ENCODE results near the gene DNAJC15.
"Not testable (repeated sequence)": the region's sequence is repeated elsewhere in the genome, so short reads cannot be mapped to it uniquely, and the experiment has no call there.

DNAJC15 gene

GRCh38 chr13:43023289-43023963 is at the start of gene DNAJC15:
Gene DNAJC15 (plus strand): TSS chr13:43023586. CDS start chr13:43023627, 41 bp downstream.
- peak; percentile 93 for DNase-seq

GRCh38 chr13:42976066-42976465 is 47.3 kb upstream of the DNAJC15 start:
- DNase-seq, result no peak

GRCh38 chr13:42977219-42977659 is 46.1 kb upstream of the DNAJC15 start:
- no peak for DNase-seq

- no peak for DNase-seq
Measured at GRCh38 chr13:42981317-42981716, 42.1 kb upstream of the DNAJC15 start.

- no peak for DNase-seq
Measured at GRCh38 chr13:42981853-42982252, 41.5 kb upstream of the DNAJC15 start.

GRCh38 chr13:42984026-42984425 is 39.4 kb upstream of the DNAJC15 start:
- no peak for DNase-seq

GRCh38 chr13:42984691-42985090 is 38.7 kb upstream of the DNAJC15 start:
- no peak for DNase-seq

GRCh38 chr13:42985312-42986175 is 37.8 kb upstream of the DNAJC15 start:
- DNase-seq, result no peak

- no peak for DNase-seq
Measured at GRCh38 chr13:42986176-42986574, 37.2 kb upstream of the DNAJC15 start.

GRCh38 chr13:42990291-42991232 is 32.8 kb upstream of the DNAJC15 start:
- no peak for DNase-seq

GRCh38 chr13:42991233-42991897 is 32.0 kb upstream of the DNAJC15 start:
- DNase-seq, result not testable (repeated sequence)

- peak; percentile 77 for DNase-seq
Measured at GRCh38 chr13:42991898-42992763, 31.3 kb upstream of the DNAJC15 start, which contains the start of gene EPSTI1. Gene EPSTI1 (minus strand): TSS chr13:42992241. CDS start chr13:42992165, 76 bp downstream.

- DNase-seq, result no peak
Measured at GRCh38 chr13:42992764-42993122, 30.6 kb upstream of the DNAJC15 start.

GRCh38 chr13:42994878-42995277 is 28.5 kb upstream of the DNAJC15 start:
- DNase-seq, result no peak

- DNase-seq, result no peak
Measured at GRCh38 chr13:42996584-42996983, 26.8 kb upstream of the DNAJC15 start.

- DNase-seq, result no peak
Measured at GRCh38 chr13:42997381-42997780, 26.0 kb upstream of the DNAJC15 start.

GRCh38 chr13:42999491-42999890 is 23.9 kb upstream of the DNAJC15 start:
- no peak for DNase-seq

GRCh38 chr13:43000676-43001075 is 22.7 kb upstream of the DNAJC15 start:
- DNase-seq, result no peak

- DNase-seq, result no peak
Measured at GRCh38 chr13:43002021-43002420, 21.4 kb upstream of the DNAJC15 start.

GRCh38 chr13:43003010-43003409 is 20.4 kb upstream of the DNAJC15 start:
- no peak for DNase-seq

GRCh38 chr13:43003729-43004128 is 19.7 kb upstream of the DNAJC15 start:
- DNase-seq, result no peak
